Breast epithelium (tissue), 3 donors: ENCODE data around the gene TPSAB1.
"Not testable (repeated sequence)": the region's sequence is repeated elsewhere in the genome, so short reads cannot be mapped to it uniquely, and the experiment has no call there.

Experiments
- CTCF ChIP-seq, 3 donors: fragments of 450-650 bp; IDR thresholded peaks; one replicate each; pipeline ENCODE4 v1.5.1; 2016 to 2017; ENCODE audit warnings: antibody characterized with exemption in 3 of 3, mild to moderate bottlenecking in 3 of 3, moderate library complexity in 3 of 3
- POLR2A ChIP-seq: fragments of 450-650 bp; IDR thresholded peaks from one replicate; pipeline ENCODE4 v1.6.1; 2016; ENCODE audit warnings: antibody characterized with exemption, mild to moderate bottlenecking, moderate library complexity

DNA sequence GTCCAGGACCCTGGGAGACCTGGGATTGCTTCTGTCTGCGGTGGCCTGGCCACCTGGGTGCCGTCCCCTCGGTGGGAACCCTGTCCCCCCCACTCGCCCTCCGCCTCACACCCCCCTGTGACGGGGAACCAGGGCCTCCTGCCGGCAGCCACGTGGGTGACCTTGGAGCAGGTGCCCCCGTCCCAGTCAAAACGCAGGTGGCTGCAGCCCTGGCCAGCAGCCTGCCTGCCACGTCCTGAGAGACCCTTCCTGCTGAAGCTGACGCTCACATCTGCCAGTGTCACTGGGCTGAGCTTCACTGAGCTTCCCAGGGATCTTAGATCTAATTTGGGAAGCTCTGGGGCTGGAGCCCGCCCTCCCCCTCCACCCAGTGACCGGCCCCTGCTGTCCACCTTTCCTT, 13.8 kb upstream of the TPSAB1 start:
- not testable (repeated sequence) for TF ChIP-seq CTCF (IDR thresholded peaks at IDR 0.05); POLR2A
